ENCODE results near the gene OR7C1.
"Not testable (repeated sequence)": the region's sequence is repeated elsewhere in the genome, so short reads cannot be mapped to it uniquely, and the experiment has no call there.

Gene OR7C1

GRCh38 chr19:14835011-14835410 is at the start of gene OR7C1, which contains the start of gene OR7A5:
Gene OR7C1 (minus strand): TSS chr19:14835185. CDS start chr19:14800136, 35,049 bp downstream.
Gene OR7A5 (minus strand): TSS chr19:14835185. CDS start chr19:14828241, 6,944 bp downstream.
- no peak for DNase-seq

GRCh38 chr19:14871619-14872230 is 36.7 kb upstream of the OR7C1 start:
- peak; percentile 31 for DNase-seq

GRCh38 chr19:14868497-14868896 is 33.5 kb upstream of the OR7C1 start:
- DNase-seq: no peak

- DNase-seq: no peak
Measured at GRCh38 chr19:14848822-14849221, 13.8 kb upstream of the OR7C1 start, which contains the start of gene OR7A10. Gene OR7A10 (minus strand): TSS chr19:14848922. CDS start chr19:14841877, 7,045 bp downstream.

- no peak for DNase-seq
Measured at GRCh38 chr19:14843578-14843977, 8.6 kb upstream of the OR7C1 start.

- DNase-seq: no peak
Measured at GRCh38 chr19:14843169-14843568, 8.2 kb upstream of the OR7C1 start.

GRCh38 chr19:14840206-14840605 is 5.2 kb upstream of the OR7C1 start:
- DNase-seq: no peak

- DNase-seq: peak; percentile 17
Measured at GRCh38 chr19:14837391-14837790, 2.4 kb upstream of the OR7C1 start.

GRCh38 chr19:14830702-14831101 is 4.3 kb downstream of the OR7C1 start:
- DNase-seq: no peak

- DNase-seq: no peak
Measured at GRCh38 chr19:14826006-14826405, 9.0 kb downstream of the OR7C1 start.

GRCh38 chr19:14821937-14822336 is 13.0 kb downstream of the OR7C1 start:
- no peak for DNase-seq

GRCh38 chr19:14818588-14818987 is 16.4 kb downstream of the OR7C1 start:
- no peak for DNase-seq

- no peak for DNase-seq
Measured at GRCh38 chr19:14817052-14817451, 17.9 kb downstream of the OR7C1 start.

- no peak for DNase-seq
Measured at GRCh38 chr19:14814982-14815652, 19.9 kb downstream of the OR7C1 start.

- no peak for DNase-seq
Measured at GRCh38 chr19:14809272-14810057, 25.5 kb downstream of the OR7C1 start.

GRCh38 chr19:14804765-14805164 is 30.2 kb downstream of the OR7C1 start:
- DNase-seq: no peak

- no peak for DNase-seq
Measured at GRCh38 chr19:14798760-14799159, 36.2 kb downstream of the OR7C1 start.

GRCh38 chr19:14796021-14796420 is 39.0 kb downstream of the OR7C1 start:
- DNase-seq: no peak

GRCh38 chr19:14795078-14795721 is 39.8 kb downstream of the OR7C1 start:
- DNase-seq: no peak

- not testable (repeated sequence) for DNase-seq
Measured at GRCh38 chr19:14792250-14792649, 42.7 kb downstream of the OR7C1 start.

- DNase-seq: peak; percentile 46
Measured at GRCh38 chr19:14786421-14786851, 48.5 kb downstream of the OR7C1 start.

GRCh38 chr19:14785102-14785793 is 49.7 kb downstream of the OR7C1 start:
- DNase-seq: not testable (repeated sequence)
